ENCODE data around the gene TP53RK. TPM values are rescaled to one million over a fixed set of nuclear protein-coding genes. Genes with fewer than 3 reads are reported as not detected.

The TP53RK gene
- total and polyA plus RNA-seq, 2 of the 13 experiments (the other 11 are each of a cell fraction or from before 2014, with no cell fraction given): 12.9 to 25.5 TPM

DNA sequence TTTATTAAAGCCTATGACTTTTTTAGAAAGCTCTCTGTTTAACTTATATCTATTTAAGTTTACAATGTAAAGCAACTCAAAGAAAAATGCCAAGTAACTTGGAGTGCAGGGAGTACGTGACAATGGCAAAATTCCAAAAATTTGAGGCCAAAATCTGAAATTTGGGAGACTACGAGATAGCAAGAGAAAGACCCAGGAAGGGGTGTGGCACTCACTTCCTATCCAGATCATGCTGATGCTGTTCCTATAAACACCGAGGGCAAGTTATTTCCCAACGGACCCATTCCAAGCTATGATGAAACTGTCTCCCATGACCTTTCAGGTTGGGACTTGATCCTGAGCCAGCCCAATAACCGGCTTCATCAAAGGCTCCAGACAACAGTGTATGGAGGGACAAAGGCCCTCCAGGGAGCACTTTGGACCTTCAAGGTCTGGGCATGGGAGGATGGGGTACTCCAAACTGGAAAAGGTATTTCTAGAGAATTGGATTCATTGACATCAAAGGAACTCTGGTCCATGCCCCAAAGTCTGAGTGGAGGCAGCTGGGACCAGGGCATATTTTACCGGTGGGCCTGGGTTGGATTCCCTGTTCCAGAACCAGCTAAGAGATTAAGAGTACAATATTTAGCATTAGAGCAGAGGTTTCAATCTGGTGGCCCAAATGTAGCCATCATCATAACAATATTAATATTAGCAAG, 22.3 kb downstream of the TP53RK start (continued):
- TF ChIP-seq, protein P1, sequence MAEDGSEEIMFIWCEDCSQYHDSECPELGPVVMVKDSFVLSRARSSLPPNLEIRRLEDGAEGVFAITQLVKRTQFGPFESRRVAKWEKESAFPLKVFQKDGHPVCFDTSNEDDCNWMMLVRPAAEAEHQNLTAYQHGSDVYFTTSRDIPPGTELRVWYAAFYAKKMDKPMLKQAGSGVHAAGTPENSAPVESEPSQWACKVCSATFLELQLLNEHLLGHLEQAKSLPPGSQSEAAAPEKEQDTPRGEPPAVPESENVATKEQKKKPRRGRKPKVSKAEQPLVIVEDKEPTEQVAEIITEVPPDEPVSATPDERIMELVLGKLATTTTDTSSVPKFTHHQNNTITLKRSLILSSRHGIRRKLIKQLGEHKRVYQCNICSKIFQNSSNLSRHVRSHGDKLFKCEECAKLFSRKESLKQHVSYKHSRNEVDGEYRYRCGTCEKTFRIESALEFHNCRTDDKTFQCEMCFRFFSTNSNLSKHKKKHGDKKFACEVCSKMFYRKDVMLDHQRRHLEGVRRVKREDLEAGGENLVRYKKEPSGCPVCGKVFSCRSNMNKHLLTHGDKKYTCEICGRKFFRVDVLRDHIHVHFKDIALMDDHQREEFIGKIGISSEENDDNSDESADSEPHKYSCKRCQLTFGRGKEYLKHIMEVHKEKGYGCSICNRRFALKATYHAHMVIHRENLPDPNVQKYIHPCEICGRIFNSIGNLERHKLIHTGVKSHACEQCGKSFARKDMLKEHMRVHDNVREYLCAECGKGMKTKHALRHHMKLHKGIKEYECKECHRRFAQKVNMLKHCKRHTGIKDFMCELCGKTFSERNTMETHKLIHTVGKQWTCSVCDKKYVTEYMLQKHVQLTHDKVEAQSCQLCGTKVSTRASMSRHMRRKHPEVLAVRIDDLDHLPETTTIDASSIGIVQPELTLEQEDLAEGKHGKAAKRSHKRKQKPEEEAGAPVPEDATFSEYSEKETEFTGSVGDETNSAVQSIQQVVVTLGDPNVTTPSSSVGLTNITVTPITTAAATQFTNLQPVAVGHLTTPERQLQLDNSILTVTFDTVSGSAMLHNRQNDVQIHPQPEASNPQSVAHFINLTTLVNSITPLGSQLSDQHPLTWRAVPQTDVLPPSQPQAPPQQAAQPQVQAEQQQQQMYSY (CRISPR knock-in tag; IDR thresholded peaks at IDR 0.05): peak; percentile 84
- TF ChIP-seq ZNF343 (CRISPR knock-in tag; IDR thresholded peaks at IDR 0.05) (0 out of 2 replicates have a peak, but pooled peaks have one; percentile 70), ZNF564 (CRISPR knock-in tag; IDR thresholded peaks at IDR 0.05) (peak; percentile 94), GATA4 (IDR thresholded peaks at IDR 0.05; ENCODE audit: borderline replicate concordance, low read depth) (peak; percentile 98), CC2D1A (CRISPR knock-in tag; IDR thresholded peaks at IDR 0.05) (no peak; the same call in 1 of the 2 replicates), POGZ (CRISPR knock-in tag; IDR thresholded peaks at IDR 0.05) (peak; percentile 100), ZNF451 (CRISPR knock-in tag; IDR thresholded peaks at IDR 0.05) (peak; percentile 96; the same call in 1 of the 2 replicates), HOXA9 (CRISPR knock-in tag; IDR thresholded peaks at IDR 0.05; ENCODE audit: borderline replicate concordance) (no peak), GFI1 (CRISPR knock-in tag; IDR thresholded peaks at IDR 0.05; ENCODE audit: borderline replicate concordance) (peak; percentile 98), TP53 (CRISPR knock-in tag; conservative IDR thresholded peaks at IDR 0.05) (peak; percentile 97), ZNF383 (CRISPR knock-in tag; IDR thresholded peaks at IDR 0.05; ENCODE audit: borderline replicate concordance) (no peak; the same call in 1 of the 2 replicates), ZNF331 (CRISPR knock-in tag; IDR thresholded peaks at IDR 0.05) (peak; percentile 100), RBAK (CRISPR knock-in tag; IDR thresholded peaks at IDR 0.05) (peak; percentile 75; the same call in 1 of the 2 replicates), ZNF263 (CRISPR knock-in tag; IDR thresholded peaks at IDR 0.05) (peak; percentile 97), HDAC1 (CRISPR knock-in tag; IDR thresholded peaks at IDR 0.05) (peak; percentile 100), ZNF12 (CRISPR knock-in tag; IDR thresholded peaks at IDR 0.05) (peak; percentile 94), RFXAP (CRISPR knock-in tag; IDR thresholded peaks at IDR 0.05; ENCODE audit: borderline replicate concordance) (peak; percentile 96), ATF1 (CRISPR knock-in tag; IDR thresholded peaks at IDR 0.05) (peak; percentile 92), THYN1 (CRISPR knock-in tag; IDR thresholded peaks at IDR 0.05; ENCODE audit: borderline replicate concordance, low read depth) (peak; percentile 93; the same call in 1 of the 2 replicates), CREB1 (IDR thresholded peaks at IDR 0.05) (peak; percentile 66), CREB1 (CRISPR knock-in tag; IDR thresholded peaks at IDR 0.05) (peak; percentile 92), CREM (IDR thresholded peaks at IDR 0.05) (peak; percentile 99), CREM (CRISPR knock-in tag; IDR thresholded peaks at IDR 0.05) (no peak), ZNF652 (CRISPR knock-in tag; IDR thresholded peaks at IDR 0.05; ENCODE audit: borderline replicate concordance, low read depth) (peak; percentile 76; the same call in 1 of the 2 replicates), ATAD3A (CRISPR knock-in tag; IDR thresholded peaks at IDR 0.05) (no peak)
- TF ChIP-seq, protein P2, sequence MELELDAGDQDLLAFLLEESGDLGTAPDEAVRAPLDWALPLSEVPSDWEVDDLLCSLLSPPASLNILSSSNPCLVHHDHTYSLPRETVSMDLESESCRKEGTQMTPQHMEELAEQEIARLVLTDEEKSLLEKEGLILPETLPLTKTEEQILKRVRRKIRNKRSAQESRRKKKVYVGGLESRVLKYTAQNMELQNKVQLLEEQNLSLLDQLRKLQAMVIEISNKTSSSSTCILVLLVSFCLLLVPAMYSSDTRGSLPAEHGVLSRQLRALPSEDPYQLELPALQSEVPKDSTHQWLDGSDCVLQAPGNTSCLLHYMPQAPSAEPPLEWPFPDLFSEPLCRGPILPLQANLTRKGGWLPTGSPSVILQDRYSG (CRISPR knock-in tag; IDR thresholded peaks at IDR 0.05): peak; percentile 93
- TF ChIP-seq, protein P3, sequence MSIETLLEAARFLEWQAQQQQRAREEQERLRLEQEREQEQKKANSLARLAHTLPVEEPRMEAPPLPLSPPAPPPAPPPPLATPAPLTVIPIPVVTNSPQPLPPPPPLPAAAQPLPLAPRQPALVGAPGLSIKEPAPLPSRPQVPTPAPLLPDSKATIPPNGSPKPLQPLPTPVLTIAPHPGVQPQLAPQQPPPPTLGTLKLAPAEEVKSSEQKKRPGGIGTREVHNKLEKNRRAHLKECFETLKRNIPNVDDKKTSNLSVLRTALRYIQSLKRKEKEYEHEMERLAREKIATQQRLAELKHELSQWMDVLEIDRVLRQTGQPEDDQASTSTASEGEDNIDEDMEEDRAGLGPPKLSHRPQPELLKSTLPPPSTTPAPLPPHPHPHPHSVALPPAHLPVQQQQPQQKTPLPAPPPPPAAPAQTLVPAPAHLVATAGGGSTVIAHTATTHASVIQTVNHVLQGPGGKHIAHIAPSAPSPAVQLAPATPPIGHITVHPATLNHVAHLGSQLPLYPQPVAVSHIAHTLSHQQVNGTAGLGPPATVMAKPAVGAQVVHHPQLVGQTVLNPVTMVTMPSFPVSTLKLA (IDR thresholded peaks at IDR 0.05): peak; percentile 70

Measured in HepG2 (cell line).